Neural cell (in vitro differentiated cells): Measurements from ENCODE around the gene USP2. TPM values are rescaled to one million over a fixed set of nuclear protein-coding genes. Genes with fewer than 3 reads are reported as not detected.
A peak's percentile ranks its signal among the peaks of the same experiment; 100 is the strongest.

Experiments
- H2AFZ ChIP-seq: fragments of 200-600, 300-800 bp; sonication (generic), shearing (Covaris generic); 2 replicates; pipeline ENCODE4 v1.6.0; 2014; ENCODE audit warnings: low read depth, mild to moderate bottlenecking, antibody characterized with exemption, low read length, moderate library complexity
- H3F3A ChIP-seq: fragments of 200-600 bp; shearing (Covaris generic); 2 replicates; pipeline ENCODE4 v1.6.1; 2016; ENCODE audit warnings: mild to moderate bottlenecking, moderate library complexity, mixed read lengths, antibody characterized with exemption, low read length; ENCODE audit not compliant: insufficient read depth, poor library complexity, severe bottlenecking
- H3K27ac ChIP-seq: fragments of 200-600, 300-800 bp; sonication (generic), shearing (Covaris generic); 2 replicates; pipeline ENCODE4 v1.5.1; 2014; ENCODE audit warnings: mild to moderate bottlenecking, low read length, moderate library complexity
- H3K27me3 ChIP-seq: fragments of 300-800, 200-600 bp; sonication (generic), shearing (Covaris generic); 2 replicates; pipeline ENCODE4 v1.6.0; 2014; ENCODE audit warnings: mild to moderate bottlenecking, low read depth, low read length, moderate library complexity; ENCODE audit not compliant: insufficient read depth
- H3K36me3 ChIP-seq: fragments of 300-800, 200-600 bp; sonication (generic), shearing (Covaris generic); 2 replicates; pipeline ENCODE4 v1.5.1; 2014; ENCODE audit warnings: mild to moderate bottlenecking, antibody characterized with exemption, low read length, moderate library complexity; ENCODE audit not compliant: insufficient read depth
- H3K4me2 ChIP-seq: fragments of 300-800, 200-600 bp; sonication (generic), shearing (Covaris generic); 2 replicates; pipeline ENCODE4 v1.6.0; 2014; ENCODE audit warnings: mild to moderate bottlenecking, low read length
- H3K4me3 ChIP-seq: fragments of 300-800, 200-600 bp; sonication (generic), shearing (Covaris generic); 2 replicates; pipeline ENCODE4 v1.5.1; 2014; ENCODE audit warnings: mild to moderate bottlenecking, low read length, moderate library complexity
- H3K79me2 ChIP-seq: fragments of 200-600 bp; shearing (Covaris generic); replicated peaks from 2 replicates; pipeline ENCODE4 v1.6.0; 2014; ENCODE audit warnings: mild to moderate bottlenecking, low read length, moderate library complexity; ENCODE audit not compliant: insufficient read depth
- H3K9ac ChIP-seq: fragments of 300-800, 200-600 bp; sonication (generic), shearing (Covaris generic); 2 replicates; pipeline ENCODE4 v1.6.1; 2016; ENCODE audit warnings: mild to moderate bottlenecking, low read length, mixed read lengths
- H3K9me2 ChIP-seq: fragments of 200-600 bp; shearing (Covaris generic); 2 replicates; pipeline ENCODE4 v1.6.1; 2016; ENCODE audit warnings: mild to moderate bottlenecking, low read length, mixed read lengths; ENCODE audit not compliant: insufficient read depth
- H3K9me3 ChIP-seq: fragments of 200-600, 300-800 bp; sonication (generic), shearing (Covaris generic); 2 replicates; pipeline ENCODE4 v1.6.1; 2016; ENCODE audit warnings: mild to moderate bottlenecking, mixed run types, low read length, moderate library complexity, mixed read lengths
- H4K20me1 ChIP-seq: fragments of 200-600 bp; shearing (Covaris generic); 2 replicates; pipeline ENCODE4 v1.6.1; 2016; ENCODE audit warnings: mild to moderate bottlenecking, mixed run types; ENCODE audit not compliant: insufficient read depth
- CTCF ChIP-seq: fragments of 450-650 bp; IDR thresholded peaks from 2 replicates; pipeline ENCODE4 v1.5.1; 2014; ENCODE audit warnings: antibody characterized with exemption, mild to moderate bottlenecking, moderate library complexity; ENCODE audit not compliant: poor library complexity, severe bottlenecking
- EP300 ChIP-seq: fragments of 450-650 bp; conservative IDR thresholded peaks from 2 replicates; pipeline ENCODE4 v1.6.1; 2014; ENCODE audit warnings: antibody characterized with exemption, mild to moderate bottlenecking, moderate library complexity; ENCODE audit not compliant: poor library complexity, severe bottlenecking
- EZH2 ChIP-seq: fragments of 200-600, 300-800 bp; shearing (Covaris generic), sonication (generic); IDR thresholded peaks from 2 replicates; pipeline ENCODE4 v1.6.1; 2014; ENCODE audit warnings: antibody characterized with exemption, low read length, borderline replicate concordance, mild to moderate bottlenecking; ENCODE audit not compliant: insufficient read depth, poor library complexity, severe bottlenecking
- MXI1 ChIP-seq: fragments of 450-650 bp; conservative IDR thresholded peaks from 2 replicates; pipeline ENCODE4 v1.6.1; 2014; ENCODE audit warnings: antibody characterized with exemption, mild to moderate bottlenecking; ENCODE audit not compliant: poor library complexity, severe bottlenecking
- POLR2AphosphoS5 ChIP-seq: IDR thresholded peaks from 2 replicates; pipeline ENCODE4 v1.6.1; 2012
- RAD21 ChIP-seq: fragments of 450-650 bp; conservative IDR thresholded peaks from 2 replicates; pipeline ENCODE4 v1.6.1; 2014; ENCODE audit warnings: antibody characterized with exemption, mild to moderate bottlenecking, moderate library complexity
- SMC3 ChIP-seq: fragments of 450-650 bp; conservative IDR thresholded peaks from 2 replicates; pipeline ENCODE4 v1.6.1; 2014; ENCODE audit warnings: antibody characterized with exemption, mild to moderate bottlenecking, moderate library complexity; ENCODE audit not compliant: poor library complexity
- TAF1 ChIP-seq: IDR thresholded peaks from 2 replicates; pipeline ENCODE4 v1.6.1; 2012; ENCODE audit warnings: low read depth
- polyA plus RNA-seq: library from polyadenylated mRNA; depleted of rRNA; stranded (reverse); fragments of >200 nt; gene quantifications from 2 replicates; pipeline ENCODE4 v1.2.3, GENCODE V29; 2014
- TF ChIP-seq, protein P1 (sequence below): IDR thresholded peaks from 2 replicates; pipeline ENCODE4 v1.6.1; 2012; ENCODE audit warnings: borderline replicate concordance

The USP2 gene
- polyA plus RNA-seq, 1 donor from 2014 or later, result 0.59 TPM

DNA sequence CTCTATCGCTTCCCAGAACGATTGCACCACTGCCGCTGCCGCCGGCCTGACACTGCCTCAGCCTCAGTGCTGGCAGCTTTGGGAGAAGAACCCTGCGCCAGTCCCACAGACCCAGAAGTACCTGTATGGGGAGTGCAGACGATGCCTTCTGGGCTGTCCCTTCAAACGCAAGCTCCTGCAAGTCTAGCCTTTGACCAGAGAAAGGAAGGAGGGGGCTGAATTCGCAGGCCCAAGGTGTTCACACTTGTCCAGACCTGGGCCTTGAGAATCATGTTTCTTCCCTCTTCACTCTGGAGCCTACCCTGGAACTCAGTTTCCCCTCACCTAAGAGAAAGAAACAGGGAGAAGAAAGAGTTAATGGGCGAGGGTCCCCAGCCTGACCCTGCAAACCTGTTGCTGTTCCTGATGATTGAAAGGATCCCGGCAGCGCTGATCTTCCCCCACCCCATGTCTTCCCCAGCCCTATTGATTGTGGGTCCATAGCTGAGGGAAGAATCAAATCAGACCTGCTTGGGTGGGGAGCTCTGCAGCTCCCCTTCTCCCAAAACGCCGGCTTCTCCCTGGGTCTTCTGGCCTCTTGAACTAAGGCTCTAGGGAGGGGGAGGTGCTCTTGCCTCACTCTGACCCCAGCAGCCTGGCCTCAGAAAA lies 63.8 kb downstream of the USP2 start:
- Histone ChIP-seq H3K4me2 (no peak overlapping the region), H3K9me2 (no peaks in the 10 kb centered on the region), H3K4me3 (peak overlapping the region; percentile 78), H3K36me3 (no peaks in the 10 kb centered on the region), H3K79me2 (no peaks in the 10 kb centered on the region), H3K27ac (no peak overlapping the region), H4K20me1 (no peaks in the 10 kb centered on the region), H2AFZ (no peak overlapping the region), H3K9ac (no peak overlapping the region), H3F3A (no peaks in the 10 kb centered on the region), H3K9me3 (no peaks in the 10 kb centered on the region), H3K27me3 (peaks cover 29% of the 10 kb centered on the region)
- TF ChIP-seq RAD21 (no peak), CTCF (no peak), EZH2 (no peak), TAF1 (no peak), SMC3 (no peak), EP300 (no peak), MXI1 (no peak), POLR2AphosphoS5 (no peak)
- TF ChIP-seq, protein P1, sequence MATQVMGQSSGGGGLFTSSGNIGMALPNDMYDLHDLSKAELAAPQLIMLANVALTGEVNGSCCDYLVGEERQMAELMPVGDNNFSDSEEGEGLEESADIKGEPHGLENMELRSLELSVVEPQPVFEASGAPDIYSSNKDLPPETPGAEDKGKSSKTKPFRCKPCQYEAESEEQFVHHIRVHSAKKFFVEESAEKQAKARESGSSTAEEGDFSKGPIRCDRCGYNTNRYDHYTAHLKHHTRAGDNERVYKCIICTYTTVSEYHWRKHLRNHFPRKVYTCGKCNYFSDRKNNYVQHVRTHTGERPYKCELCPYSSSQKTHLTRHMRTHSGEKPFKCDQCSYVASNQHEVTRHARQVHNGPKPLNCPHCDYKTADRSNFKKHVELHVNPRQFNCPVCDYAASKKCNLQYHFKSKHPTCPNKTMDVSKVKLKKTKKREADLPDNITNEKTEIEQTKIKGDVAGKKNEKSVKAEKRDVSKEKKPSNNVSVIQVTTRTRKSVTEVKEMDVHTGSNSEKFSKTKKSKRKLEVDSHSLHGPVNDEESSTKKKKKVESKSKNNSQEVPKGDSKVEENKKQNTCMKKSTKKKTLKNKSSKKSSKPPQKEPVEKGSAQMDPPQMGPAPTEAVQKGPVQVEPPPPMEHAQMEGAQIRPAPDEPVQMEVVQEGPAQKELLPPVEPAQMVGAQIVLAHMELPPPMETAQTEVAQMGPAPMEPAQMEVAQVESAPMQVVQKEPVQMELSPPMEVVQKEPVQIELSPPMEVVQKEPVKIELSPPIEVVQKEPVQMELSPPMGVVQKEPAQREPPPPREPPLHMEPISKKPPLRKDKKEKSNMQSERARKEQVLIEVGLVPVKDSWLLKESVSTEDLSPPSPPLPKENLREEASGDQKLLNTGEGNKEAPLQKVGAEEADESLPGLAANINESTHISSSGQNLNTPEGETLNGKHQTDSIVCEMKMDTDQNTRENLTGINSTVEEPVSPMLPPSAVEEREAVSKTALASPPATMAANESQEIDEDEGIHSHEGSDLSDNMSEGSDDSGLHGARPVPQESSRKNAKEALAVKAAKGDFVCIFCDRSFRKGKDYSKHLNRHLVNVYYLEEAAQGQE, result no peak

DNA sequence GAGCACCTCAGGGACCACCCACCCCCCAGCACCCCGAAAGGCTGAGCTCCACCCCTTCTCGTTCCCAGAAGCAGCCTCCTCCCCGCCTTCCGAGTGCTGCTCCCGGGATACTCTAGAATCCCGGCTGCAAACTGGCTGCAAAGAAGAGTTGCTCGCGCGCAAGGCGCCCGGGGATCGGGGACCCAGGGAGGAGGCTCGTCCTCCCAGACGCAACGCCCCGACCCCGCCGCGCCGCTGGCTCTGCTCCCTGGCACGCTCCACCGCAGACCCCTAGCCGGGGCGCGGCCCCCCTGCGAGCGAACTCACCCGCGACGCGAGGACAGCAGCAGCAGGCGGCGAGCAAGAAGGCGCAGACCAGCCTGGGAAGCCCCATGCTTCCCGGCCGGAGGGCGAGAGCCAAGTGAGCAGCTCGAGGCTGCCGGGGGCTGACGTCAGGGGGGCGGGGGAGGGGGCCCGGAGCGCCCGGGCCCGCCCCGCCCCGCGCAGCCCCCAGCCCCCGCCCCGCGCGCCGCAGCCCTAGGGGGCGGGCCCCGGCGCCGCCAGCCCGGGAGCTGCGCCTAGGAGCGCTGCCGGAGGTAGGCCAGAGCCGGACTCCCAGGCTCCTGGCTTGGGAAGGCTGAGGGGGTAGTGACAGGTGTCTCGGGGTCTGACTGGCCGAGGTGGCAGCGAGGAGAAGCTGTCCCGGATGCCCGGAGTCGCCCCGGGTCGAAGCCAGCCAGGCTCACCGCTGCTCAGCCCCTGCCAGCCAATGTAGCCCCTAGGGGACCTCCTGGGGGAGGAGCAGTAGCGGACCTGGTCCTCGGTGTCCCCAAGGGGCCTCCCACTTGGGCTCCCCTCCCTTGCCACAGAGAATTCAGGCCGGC lies 64.5 kb downstream of the USP2 start, which contains the start of gene MCAM:
Gene MCAM (minus strand): TSS at position 402 of the 863 bp plus-strand sequence. CDS start 29 bp downstream, at position 373.
- Histone ChIP-seq H3K4me2 (peak within 1 kb of the TSS; percentile 62), H3K27me3 (peaks cover 29% of the 10 kb centered on the region), H4K20me1 (no peaks in the 10 kb centered on the region), H3K9me2 (no peaks in the 10 kb centered on the region), H3K9me3 (no peaks in the 10 kb centered on the region), H3K36me3 (no peaks in the 10 kb centered on the region), H3K79me2 (no peaks in the 10 kb centered on the region), H3K27ac (no peak within 1 kb of the TSS), H2AFZ (peak within 1 kb of the TSS; percentile 33), H3K9ac (peak within 1 kb of the TSS; percentile 50), H3F3A (no peaks in the 10 kb centered on the region), H3K4me3 (peak within 1 kb of the TSS; percentile 78)
- TF ChIP-seq, protein P1, result no peak
- no peak for TF ChIP-seq MXI1
- no peak for TF ChIP-seq CTCF
- TF ChIP-seq POLR2AphosphoS5, result no peak
- no peak for TF ChIP-seq EP300
- TF ChIP-seq TAF1, result no peak
